ENCODE data around the gene FAAP20. TPM values are rescaled to one million over a fixed set of nuclear protein-coding genes. Genes with fewer than 3 reads are reported as not detected.

FAAP20 gene
- total RNA-seq, 1 experiment from 2014 or later: 133 TPM

GRCh38 chr1:2194898-2195673 lies 514 bp upstream of the FAAP20 start:
- Mint-ChIP-seq H3K27ac (peak overlapping the region; percentile 80; the same call in 1 of the 2 replicates), H3K9me3 (no peaks in the 10 kb centered on the region), H3K4me3 (peak overlapping the region; percentile 79), H3K36me3 (peaks cover 2% of the 10 kb centered on the region; the same call in 1 of the 2 replicates), H3K27me3 (ENCODE audit: low read depth) (no peaks in the 10 kb centered on the region; the same call in 1 of the 2 replicates), H3K4me1 (peaks cover 14% of the 10 kb centered on the region)
- ChIA-PET CTCF (interaction anchor here (0.7 to 3.1 kb wide), 57 partner anchors 9 to 354 kb away, joined by 3 to 170 read pairs (median 5); partner anchors contain the start of genes MORN1, PANK4, PEX10 and RER1), POLR2A (interaction anchor here (0.7 to 2.1 kb wide), 6 partner anchors 9 to 187 kb away, joined by 3 to 6 read pairs (median 3); no protein-coding TSS in a partner anchor)
- ATAC-seq: peak; percentile 73
- no peak for TF ChIP-seq ZNF263 (CRISPR knock-in tag; IDR thresholded peaks at IDR 0.05; ENCODE audit: low read depth)
- no peak for TF ChIP-seq CREB1 (CRISPR knock-in tag; IDR thresholded peaks at IDR 0.05)
- 0 out of 2 replicates have a peak, but pooled peaks have one; percentile 63 for TF ChIP-seq ETV6 (CRISPR knock-in tag; IDR thresholded peaks at IDR 0.05)
- peak; percentile 39; the same call in 1 of the 2 replicates for TF ChIP-seq MAX (CRISPR knock-in tag; IDR thresholded peaks at IDR 0.05)
- peak; percentile 17; the same call in 1 of the 2 replicates for TF ChIP-seq ZNF121 (CRISPR knock-in tag; IDR thresholded peaks at IDR 0.05)
- TF ChIP-seq CTCF (IDR thresholded peaks at IDR 0.05): peak; percentile 47; the same call in 1 of the 2 replicates
- TF ChIP-seq HMGXB4 (CRISPR knock-in tag; IDR thresholded peaks at IDR 0.05): 0 out of 2 replicates have a peak, but pooled peaks have one; percentile 51
- TF ChIP-seq SP1 (CRISPR knock-in tag; conservative IDR thresholded peaks at IDR 0.05): peak; percentile 59
- TF ChIP-seq ZNF281 (CRISPR knock-in tag; IDR thresholded peaks at IDR 0.05): 0 out of 2 replicates have a peak, but pooled peaks have one; percentile 30
- no peak for TF ChIP-seq AFF4 (CRISPR knock-in tag; IDR thresholded peaks at IDR 0.05; ENCODE audit: borderline replicate concordance)
- TF ChIP-seq NR1H2 (CRISPR knock-in tag; IDR thresholded peaks at IDR 0.05): no peak
- TF ChIP-seq USF2 (CRISPR knock-in tag; IDR thresholded peaks at IDR 0.05): peak; percentile 56
- DNase-seq (ENCODE audit: low spot score): peak; percentile 92

Data from WTC11 (cell line).